ENCODE measurements around the gene SAPCD1. TPM values are rescaled to one million over a fixed set of nuclear protein-coding genes. Genes with fewer than 3 reads are reported as not detected.

SAPCD1 gene
- total RNA-seq, 2 experiments from 2014 or later = 12.8 to 19.2 TPM

DNA sequence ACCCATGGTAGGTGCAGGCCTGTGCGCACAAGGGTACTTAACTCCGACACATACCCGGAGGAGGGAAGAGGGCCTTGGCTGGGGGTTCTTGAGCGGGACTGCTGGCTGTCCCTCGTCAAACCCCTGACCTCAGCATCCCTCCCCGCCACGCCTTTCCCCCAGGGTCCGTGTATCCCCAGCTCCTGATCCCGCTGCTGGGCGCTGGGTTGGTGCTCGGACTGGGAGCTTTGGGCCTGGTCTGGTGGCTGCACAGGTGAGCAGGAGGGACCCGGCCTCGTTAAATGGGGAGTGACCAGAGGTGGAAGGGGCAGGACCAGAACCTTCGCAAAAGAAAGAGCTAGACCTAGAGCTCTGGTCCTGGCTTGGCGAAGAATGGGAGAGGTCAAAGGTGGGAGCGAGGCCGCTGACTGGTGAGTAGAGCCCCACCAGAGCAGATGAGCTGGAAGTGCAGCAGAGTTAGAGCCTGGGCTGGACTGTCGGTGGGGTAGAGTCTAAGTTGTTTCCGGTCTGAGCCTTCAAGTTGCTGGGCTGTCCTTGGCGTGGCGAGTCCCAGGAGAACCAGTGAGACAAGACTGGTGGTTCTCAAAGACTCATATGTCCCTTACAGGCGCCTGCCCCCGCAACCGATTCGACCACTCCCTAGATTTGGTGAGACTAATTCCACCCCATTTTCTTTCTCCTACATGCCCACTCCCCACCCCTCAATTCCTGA is 38.3 kb upstream of the SAPCD1 start:
- Mint-ChIP-seq H3K36me3 (peaks cover 7% of the 10 kb centered on the region), H3K27ac (no peak overlapping the region), H3K4me3 (no peak overlapping the region), H3K4me1 (peaks cover 40% of the 10 kb centered on the region), H3K27me3 (peaks cover 3% of the 10 kb centered on the region), H3K9me3 (ENCODE audit: low read depth) (no peaks in the 10 kb centered on the region)
- ATAC-seq (no peak), DNase-seq (no peak)
- CTCF ChIA-PET = interaction anchor here (0.5 to 2.3 kb wide), 10 partner anchors 9 to 75 kb away, joined by 3 to 7 read pairs (median 4); partner anchors contain the start of gene LY6G6D

DNA sequence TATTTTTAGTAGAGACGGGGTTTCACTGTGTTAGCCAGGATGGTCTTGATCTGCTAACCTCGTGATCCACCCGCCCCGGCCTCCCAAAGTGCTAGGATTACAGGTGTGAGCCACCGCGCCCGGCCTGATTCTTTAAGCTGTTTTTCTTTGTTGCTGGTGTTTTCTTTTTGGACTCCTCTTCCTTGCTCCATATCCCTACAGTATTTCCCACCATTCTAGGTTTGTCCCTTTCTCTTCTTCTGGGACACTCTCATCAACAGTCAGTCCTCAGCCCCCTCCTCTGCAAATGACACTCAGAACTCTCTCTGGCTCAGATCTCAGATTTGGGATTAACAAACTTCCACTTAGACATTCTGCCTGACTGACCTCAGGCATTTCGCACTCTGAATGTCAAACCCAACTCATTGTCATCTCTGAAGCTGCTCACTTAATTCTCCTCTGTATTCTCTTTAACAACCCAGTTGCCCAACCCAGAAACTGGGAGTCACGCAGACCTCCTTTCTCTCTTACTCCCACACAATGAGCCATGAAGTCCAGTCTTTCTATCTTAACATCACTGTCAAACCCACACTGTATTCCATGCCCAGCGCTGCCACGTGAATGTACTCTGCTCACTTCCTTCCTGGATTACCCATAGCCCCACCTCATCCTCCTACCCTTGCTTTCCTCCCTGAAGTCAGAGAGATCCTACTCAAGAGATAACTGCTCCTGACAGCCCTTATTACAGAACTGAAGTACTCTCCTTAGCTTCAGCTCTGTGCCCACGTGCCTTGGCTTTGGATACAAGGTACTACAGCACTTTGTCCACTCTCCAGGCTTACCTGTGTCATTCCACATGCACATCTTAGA is 36.7 kb upstream of the SAPCD1 start:
- Mint-ChIP-seq H3K27ac (peak overlapping the region; percentile 1), H3K4me1 (peaks cover 51% of the 10 kb centered on the region), H3K27me3 (no peaks in the 10 kb centered on the region), H3K36me3 (peaks cover 13% of the 10 kb centered on the region), H3K9me3 (ENCODE audit: low read depth) (no peaks in the 10 kb centered on the region), H3K4me3 (no peak overlapping the region)
- ATAC-seq = no peak
- CTCF ChIA-PET = interaction anchor here (0.6 to 4.9 kb wide), 4 partner anchors 12 to 44 kb away, joined by 3 to 60 read pairs (median 4); partner anchors contain the start of genes CLIC1 and MSH5
- no peak for DNase-seq

GRCh38 chr6:31727034-31727716 is 35.3 kb upstream of the SAPCD1 start:
- peaks cover 22% of the 10 kb centered on the region for H3K36me3 Mint-ChIP-seq
- DNase-seq (no peak), ATAC-seq (no peak)
- peaks cover 60% of the 10 kb centered on the region for H3K4me1 Mint-ChIP-seq
- no peaks in the 10 kb centered on the region for H3K9me3 Mint-ChIP-seq (ENCODE audit: low read depth)
- H3K27ac Mint-ChIP-seq = peak overlapping the region; percentile 58
- CTCF ChIA-PET = interaction anchor here (0.7 to 4.9 kb wide), 6 partner anchors 9 to 86 kb away, joined by 3 to 60 read pairs (median 3); partner anchors contain the start of genes CLIC1 and MSH5
- no peak overlapping the region for H3K4me3 Mint-ChIP-seq
- H3K27me3 Mint-ChIP-seq = no peaks in the 10 kb centered on the region

DNA sequence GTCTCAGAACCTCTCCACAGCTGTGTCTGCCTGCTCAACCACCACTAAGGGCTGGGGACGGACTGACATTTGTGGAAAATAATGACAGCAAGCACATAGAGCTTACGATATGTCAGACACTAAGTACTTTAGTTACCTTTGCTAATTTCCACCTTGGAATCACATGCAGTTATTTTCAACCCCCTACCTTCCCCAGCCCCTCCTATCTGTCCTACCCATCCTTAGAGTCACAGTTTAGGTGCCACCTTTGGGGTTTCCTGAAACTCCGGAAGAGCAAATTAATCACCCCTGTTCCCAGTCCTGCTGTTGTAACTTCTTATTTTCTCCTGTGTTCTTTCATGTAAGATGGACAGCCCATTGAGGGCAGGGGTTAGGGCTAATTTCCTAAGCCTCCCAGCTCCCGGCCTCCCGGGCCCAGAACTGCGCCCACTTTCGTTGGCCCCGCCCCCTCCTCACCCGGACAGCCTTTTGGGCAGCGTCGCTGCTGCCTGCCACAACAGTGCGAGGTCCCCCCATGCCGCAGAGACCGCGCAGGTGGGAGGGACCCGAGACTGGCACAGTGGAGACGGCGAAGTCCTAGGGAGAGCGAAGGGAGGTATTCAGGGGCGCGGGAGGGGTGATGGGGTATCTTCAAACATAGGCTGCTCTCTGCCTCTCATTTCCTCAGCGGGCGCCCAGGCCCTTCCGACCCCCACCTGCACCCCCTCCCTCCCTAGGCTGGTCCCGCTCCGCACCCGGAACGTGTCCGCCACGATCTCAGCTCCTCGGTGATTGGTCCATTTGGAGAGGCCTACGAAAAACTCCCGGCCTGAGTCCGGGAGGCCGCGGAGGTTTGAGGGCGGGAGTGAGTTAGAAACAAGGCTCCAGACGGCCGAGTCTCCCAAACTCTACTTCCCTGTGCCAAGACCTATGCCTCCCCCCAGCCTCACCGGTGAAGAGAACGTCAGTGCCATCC is 34.5 kb upstream of the SAPCD1 start:
- peak overlapping the region; percentile 58 for H3K27ac Mint-ChIP-seq
- H3K4me1 Mint-ChIP-seq = peaks cover 60% of the 10 kb centered on the region
- H3K9me3 Mint-ChIP-seq (ENCODE audit: low read depth) = no peaks in the 10 kb centered on the region
- CTCF ChIA-PET = interaction anchor here (0.6 to 4.9 kb wide), 10 partner anchors 10 to 90 kb away, joined by 3 to 60 read pairs (median 3); partner anchors contain the start of genes CLIC1 and MSH5
- H3K27me3 Mint-ChIP-seq = no peaks in the 10 kb centered on the region
- DNase-seq (no peak), ATAC-seq (no peak)
- H3K36me3 Mint-ChIP-seq = peaks cover 27% of the 10 kb centered on the region
- peak overlapping the region; percentile 39 for H3K4me3 Mint-ChIP-seq

- peak; percentile 10 for ATAC-seq
- no peaks in the 10 kb centered on the region for H3K27me3 Mint-ChIP-seq
- CTCF ChIA-PET = interaction anchor here (0.6 to 5.3 kb wide), 17 partner anchors 10 to 102 kb away, joined by 3 to 60 read pairs (median 6); partner anchors contain the start of genes C6orf47, CLIC1, HSPA1B and LSM2
- H3K36me3 Mint-ChIP-seq = peaks cover 36% of the 10 kb centered on the region
- no peaks in the 10 kb centered on the region for H3K9me3 Mint-ChIP-seq (ENCODE audit: low read depth)
- peak within 1 kb of the TSS; percentile 80 for H3K27ac Mint-ChIP-seq
- peak within 1 kb of the TSS; percentile 86 for H3K4me3 Mint-ChIP-seq
- peaks cover 63% of the 10 kb centered on the region for H3K4me1 Mint-ChIP-seq
- no peak for DNase-seq
Measured at GRCh38 chr6:31728767-31729514, 33.5 kb upstream of the SAPCD1 start, which contains the start of gene DDAH2. DDAH2 (minus strand) TSS chr6:31729299; CDS start chr6:31729161, 138 bp downstream.

DNA sequence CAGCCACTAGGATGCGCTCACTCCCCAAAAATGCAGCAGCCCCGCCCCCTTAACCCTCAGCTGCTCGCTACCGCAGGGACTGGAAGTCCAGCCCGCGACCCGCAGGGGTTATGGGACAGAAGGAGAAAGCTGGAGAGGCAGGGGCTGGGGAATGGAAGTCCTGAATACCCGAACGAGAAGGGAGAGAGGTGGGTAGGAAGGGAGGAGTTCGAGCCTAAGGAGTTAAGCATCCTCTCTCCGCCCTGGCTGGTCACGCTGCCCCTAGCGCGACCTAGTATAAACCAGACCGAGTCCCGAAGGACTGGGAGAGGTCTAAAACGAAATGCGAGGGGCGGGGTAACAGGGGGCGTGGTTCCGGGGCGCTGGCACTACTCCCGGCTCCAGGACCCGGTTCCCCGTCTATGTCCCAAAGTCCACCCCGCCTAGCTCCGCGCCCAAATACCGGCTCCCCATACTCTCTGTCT is 32.9 kb upstream of the SAPCD1 start:
- peaks cover 65% of the 10 kb centered on the region for H3K4me1 Mint-ChIP-seq

GRCh38 chr6:31729979-31730630 is 32.4 kb upstream of the SAPCD1 start:
- DNase-seq = peak; percentile 80
- H3K4me3 Mint-ChIP-seq = peak overlapping the region; percentile 86
- no peaks in the 10 kb centered on the region for H3K9me3 Mint-ChIP-seq (ENCODE audit: low read depth)
- peaks cover 66% of the 10 kb centered on the region for H3K4me1 Mint-ChIP-seq
- CTCF ChIA-PET = interaction anchor here (0.6 to 5.3 kb wide), 20 partner anchors 9 to 189 kb away, joined by 3 to 60 read pairs (median 5); partner anchors contain the start of genes ABHD16A, C6orf47, CLIC1 and DDX39B
- ATAC-seq = peak; percentile 62
- no peaks in the 10 kb centered on the region for H3K27me3 Mint-ChIP-seq
- H3K27ac Mint-ChIP-seq = peak overlapping the region; percentile 80
- H3K36me3 Mint-ChIP-seq = peaks cover 47% of the 10 kb centered on the region

More for the DNA sequence above, 32.9 kb upstream of the SAPCD1 start:
- peak overlapping the region; percentile 80 for H3K27ac Mint-ChIP-seq
- peaks cover 42% of the 10 kb centered on the region for H3K36me3 Mint-ChIP-seq
- ATAC-seq (peak; percentile 72), DNase-seq (peak; percentile 87)
- CTCF ChIA-PET = interaction anchor here (0.6 to 5.3 kb wide), 17 partner anchors 10 to 188 kb away, joined by 3 to 60 read pairs (median 6); partner anchors contain the start of genes C6orf47, CLIC1, DDX39B and HSPA1B
- no peaks in the 10 kb centered on the region for H3K9me3 Mint-ChIP-seq (ENCODE audit: low read depth)
- H3K27me3 Mint-ChIP-seq = no peaks in the 10 kb centered on the region
- peak overlapping the region; percentile 86 for H3K4me3 Mint-ChIP-seq

DNA sequence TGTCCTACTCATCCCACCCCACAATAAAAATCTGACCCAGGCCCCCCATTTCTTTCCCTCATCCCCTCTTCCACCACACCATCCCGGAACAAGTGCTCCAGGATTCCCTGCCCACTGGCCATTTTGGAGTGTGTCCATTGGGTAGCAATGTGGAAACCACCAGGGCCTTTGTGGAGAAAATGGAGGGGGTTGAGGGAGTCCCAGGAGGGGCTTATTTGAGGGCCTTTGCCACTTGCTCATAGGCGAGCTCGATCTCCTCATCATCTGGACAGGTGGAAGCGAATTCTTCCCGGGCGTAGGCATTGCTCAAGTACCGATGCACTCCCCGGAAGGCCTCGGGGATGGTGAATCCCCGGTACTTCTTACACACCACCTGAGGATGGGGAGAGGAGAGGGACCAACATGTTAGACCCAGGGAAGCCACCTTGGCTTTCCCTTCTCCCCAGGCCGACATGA is 31.8 kb upstream of the SAPCD1 start:
- H3K4me1 Mint-ChIP-seq = peaks cover 64% of the 10 kb centered on the region
- H3K27ac Mint-ChIP-seq = peak overlapping the region; percentile 80
- peak overlapping the region; percentile 86 for H3K4me3 Mint-ChIP-seq
- ATAC-seq (no peak), DNase-seq (no peak)
- peaks cover 50% of the 10 kb centered on the region for H3K36me3 Mint-ChIP-seq
- CTCF ChIA-PET = interaction anchor here (0.9 to 5.3 kb wide), 13 partner anchors 9 to 101 kb away, joined by 3 to 60 read pairs (median 6); partner anchors contain the start of genes ABHD16A, C6orf47, CLIC1 and GPANK1
- no peaks in the 10 kb centered on the region for H3K9me3 Mint-ChIP-seq (ENCODE audit: low read depth)
- no peaks in the 10 kb centered on the region for H3K27me3 Mint-ChIP-seq

DNA sequence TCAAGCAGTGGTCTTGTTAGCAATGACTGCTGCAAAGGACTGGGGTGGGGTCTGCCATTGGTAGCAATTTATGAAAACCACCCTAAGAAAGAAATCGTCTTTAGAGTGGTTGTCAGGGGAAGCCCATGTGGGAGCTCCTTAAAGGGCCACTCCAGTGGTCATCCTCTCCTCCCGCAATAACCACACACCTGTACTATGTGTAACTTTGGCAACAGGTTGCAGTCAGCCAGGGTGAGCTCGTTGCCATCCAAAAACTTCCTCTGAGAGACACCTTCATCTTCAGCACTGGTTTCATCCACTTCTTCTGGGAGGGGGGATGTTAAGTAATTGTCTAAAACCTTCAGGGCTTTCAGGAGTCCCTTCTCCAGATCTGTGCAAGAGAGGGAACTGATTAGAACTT is 30.4 kb upstream of the SAPCD1 start:
- no peak for DNase-seq
- Mint-ChIP-seq H3K36me3 (peaks cover 50% of the 10 kb centered on the region), H3K4me3 (no peak overlapping the region), H3K27me3 (no peaks in the 10 kb centered on the region), H3K4me1 (peaks cover 56% of the 10 kb centered on the region), H3K27ac (peak overlapping the region; percentile 43), H3K9me3 (ENCODE audit: low read depth) (no peaks in the 10 kb centered on the region)
- CTCF ChIA-PET = interaction anchor here (0.9 to 5.3 kb wide), 4 partner anchors 38 to 185 kb away, joined by 3 to 51 read pairs (median 6); partner anchors contain the start of gene ATP6V1G2
- no peak for ATAC-seq

DNA sequence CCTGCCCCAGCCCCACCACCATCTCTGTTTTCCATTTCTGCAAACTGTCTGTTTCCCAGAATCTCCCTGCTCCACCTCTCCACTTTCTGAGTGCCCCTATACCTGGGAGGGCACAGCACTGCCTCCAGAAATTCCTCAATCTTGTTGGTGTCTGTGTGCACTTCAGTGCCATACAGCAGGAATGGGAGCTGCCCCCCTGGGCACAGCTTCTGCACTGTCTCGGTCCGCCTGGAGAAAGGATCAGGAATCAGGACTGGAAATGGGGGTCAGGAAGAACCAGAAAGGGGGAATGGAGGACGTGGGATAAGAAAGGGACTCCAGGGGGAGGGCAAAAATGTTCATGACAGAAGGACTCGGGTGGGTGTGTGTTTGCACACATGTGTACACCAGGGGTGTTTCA is 28.7 kb upstream of the SAPCD1 start:
- peaks cover 47% of the 10 kb centered on the region for H3K36me3 Mint-ChIP-seq
- no peak for ATAC-seq
- H3K27ac Mint-ChIP-seq = peak overlapping the region; percentile 96
- H3K4me3 Mint-ChIP-seq = peak overlapping the region; percentile 91
- H3K27me3 Mint-ChIP-seq = no peaks in the 10 kb centered on the region
- peaks cover 64% of the 10 kb centered on the region for H3K4me1 Mint-ChIP-seq
- H3K9me3 Mint-ChIP-seq (ENCODE audit: low read depth) = no peaks in the 10 kb centered on the region
- no peak for DNase-seq
- CTCF ChIA-PET = interaction anchor here (2.0 to 5.3 kb wide), 2 partner anchors 36 to 98 kb away, joined by 8 to 51 read pairs; no protein-coding TSS in a partner anchor

Data from activated CD8-positive, alpha-beta memory T cell treated with anti-CD3 and anti-CD28 coated beads, Interleukin-2, amount 10 ng/mL, durations not matched to agents 7 days and 5 days (primary cell).